NCI-H2081 treated with DMSO at 0.1 percent for 48 hours (cell line): ENCODE measurements around the gene RCCD1.

Experiments
- DNase-seq: peaks from one replicate; lab custom pipeline; 2025; lab: John Stamatoyannopoulos, UW

Gene RCCD1

DNA sequence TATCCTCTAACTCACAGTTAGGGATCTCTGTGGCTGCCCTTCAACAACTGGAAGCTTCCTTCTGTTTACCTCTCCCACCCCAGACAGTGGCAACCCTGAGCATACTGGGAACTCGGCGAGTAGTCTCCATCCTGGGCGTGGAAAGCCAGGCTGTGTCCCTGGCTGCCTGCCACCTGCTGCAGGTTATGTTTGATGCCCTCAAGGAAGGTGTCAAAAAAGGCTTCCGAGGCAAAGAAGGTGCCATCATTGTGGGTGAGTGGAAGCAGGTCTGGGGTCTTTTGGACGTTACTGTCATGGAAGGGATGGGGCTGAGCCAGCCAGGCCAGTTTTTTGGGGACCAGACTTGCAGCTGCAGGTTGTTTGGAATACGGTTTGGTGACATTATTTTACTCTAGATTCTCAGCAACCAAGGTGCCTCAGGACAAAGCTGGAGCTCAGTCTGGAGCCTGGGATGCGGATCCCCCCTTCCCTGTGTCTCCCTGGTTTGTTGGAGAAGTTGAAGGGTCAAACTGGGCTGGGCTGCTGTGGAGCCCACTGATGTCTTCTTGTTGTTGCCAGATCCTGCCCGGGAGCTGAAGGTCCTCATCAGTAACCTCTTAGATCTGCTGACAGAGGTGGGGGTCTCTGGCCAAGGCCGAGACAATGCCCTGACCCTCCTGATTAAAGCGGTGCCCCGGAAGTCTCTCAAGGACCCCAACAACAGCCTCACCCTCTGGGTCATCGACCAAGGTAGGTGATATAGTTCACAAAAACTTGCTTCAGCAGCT, 12.1 kb upstream of the RCCD1 start:
- no peak for DNase-seq

DNA sequence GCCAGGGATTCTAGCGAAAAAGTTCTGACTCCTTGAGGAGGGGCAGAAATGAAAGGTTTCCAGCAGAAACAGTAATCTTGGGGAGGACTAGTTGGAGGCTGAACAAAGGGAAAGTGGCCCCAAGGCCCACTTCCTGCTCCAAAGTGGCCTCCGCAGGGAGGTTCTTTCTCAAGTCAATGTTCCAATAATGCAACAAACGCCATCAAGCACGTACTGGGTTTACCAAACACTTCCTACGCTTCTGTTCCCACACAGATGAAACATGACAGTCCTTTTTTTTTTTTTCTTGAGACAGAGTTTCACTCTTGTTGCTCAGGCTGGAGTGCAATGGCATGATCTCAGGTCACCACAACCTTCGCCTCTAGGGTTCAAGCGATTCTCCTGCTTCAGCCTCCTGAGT, 9.6 kb upstream of the RCCD1 start:
- DNase-seq, result no peak

DNA sequence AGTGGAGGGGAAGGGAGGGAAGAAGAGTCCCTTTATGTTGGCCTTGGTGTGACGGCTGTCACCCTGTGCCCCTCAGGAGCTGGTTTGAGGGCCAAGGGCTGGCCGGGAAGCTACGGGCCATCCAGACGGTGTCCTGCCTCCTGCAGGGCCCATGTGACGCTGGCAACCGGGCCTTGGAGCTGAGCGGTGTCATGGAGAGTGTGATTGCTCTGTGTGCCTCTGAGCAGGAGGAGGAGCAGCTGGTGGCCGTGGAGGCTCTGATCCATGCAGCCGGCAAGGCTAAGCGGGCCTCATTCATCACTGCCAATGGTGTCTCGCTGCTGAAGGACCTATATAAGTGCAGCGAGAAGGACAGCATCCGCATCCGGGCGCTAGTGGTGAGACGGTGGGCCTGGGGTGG, 8.1 kb upstream of the RCCD1 start:
- no peak for DNase-seq

DNA sequence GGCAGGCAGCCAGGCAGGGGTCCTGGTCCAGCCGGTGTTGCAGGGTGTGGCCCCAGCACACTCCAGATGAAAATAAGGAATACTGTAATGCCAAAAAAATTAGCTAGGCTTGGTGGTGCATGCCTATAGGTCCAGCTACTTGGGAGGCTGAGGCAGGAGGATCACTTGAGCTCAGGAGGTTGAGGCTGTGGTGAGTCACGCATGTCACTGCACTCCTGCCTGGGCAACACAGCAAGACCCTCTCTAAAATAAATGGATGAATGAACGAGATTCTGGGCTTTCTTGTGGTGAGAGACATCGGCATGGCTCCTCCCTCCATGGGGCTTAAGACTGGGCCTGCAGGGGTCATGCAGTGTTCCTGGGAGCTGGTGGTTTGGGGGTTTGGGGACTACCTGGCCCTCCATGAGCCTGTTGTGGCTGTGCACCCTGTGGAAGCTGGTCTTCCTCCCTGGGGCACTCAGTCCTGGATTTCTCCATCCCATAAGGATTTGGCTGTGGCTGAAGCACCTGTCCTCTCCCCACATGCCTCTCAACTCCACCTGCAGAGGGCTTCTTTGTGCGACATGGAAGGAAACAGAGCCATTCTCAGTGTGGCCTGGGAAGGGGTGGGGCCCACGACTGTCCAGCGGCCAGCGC, 7.6 kb upstream of the RCCD1 start:
- DNase-seq, result no peak

DNA sequence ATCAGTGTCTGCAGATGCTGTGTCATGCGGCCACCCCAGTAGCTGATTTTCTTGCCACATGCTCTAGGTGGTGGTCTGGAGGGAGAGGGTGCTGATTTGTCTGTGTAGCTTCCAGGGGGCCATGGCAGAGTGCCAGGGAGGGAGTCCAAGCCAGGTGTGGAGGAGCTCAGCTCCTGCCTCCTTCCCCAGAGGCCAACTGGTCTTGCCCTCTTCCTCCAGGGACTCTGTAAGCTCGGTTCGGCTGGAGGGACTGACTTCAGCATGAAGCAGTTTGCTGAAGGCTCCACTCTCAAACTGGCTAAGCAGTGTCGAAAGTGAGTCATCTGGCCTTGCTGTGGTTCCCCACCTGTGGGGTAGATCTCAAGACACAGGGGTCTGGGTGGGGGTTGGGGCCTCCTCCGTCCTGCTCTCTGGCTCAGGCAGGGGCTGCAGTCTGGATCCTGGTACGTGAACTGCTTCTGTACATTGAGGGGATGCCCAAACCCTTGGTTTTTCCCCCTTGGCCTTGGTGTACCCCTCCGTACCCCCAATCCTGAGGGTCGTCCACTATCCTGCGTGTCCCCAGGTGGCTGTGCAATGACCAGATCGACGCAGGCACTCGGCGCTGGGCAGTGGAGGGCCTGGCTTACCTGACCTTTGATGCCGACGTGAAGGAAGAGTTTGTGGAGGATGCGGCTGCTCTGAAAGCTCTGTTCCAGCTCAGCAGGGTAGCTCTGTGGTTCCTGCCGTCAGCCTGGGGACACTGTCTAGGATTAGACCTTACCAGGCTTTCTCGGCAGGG, 6.9 kb upstream of the RCCD1 start:
- DNase-seq, result no peak

DNA sequence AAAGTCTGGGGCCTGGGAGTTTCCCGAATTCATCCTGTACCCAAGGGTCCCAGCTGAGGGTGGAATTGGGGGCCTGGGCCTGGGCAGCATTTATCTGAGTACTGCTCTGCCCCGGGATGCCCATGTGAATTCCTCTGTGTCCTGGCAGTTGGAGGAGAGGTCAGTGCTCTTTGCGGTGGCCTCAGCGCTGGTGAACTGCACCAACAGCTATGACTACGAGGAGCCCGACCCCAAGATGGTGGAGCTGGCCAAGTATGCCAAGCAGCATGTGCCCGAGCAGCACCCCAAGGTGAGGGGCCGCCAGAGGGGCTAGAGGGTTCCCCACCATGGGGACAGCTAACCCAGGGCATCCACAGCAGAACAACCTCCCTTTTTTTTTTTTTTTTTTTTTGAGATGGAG, 6.2 kb upstream of the RCCD1 start:
- no peak for DNase-seq

DNA sequence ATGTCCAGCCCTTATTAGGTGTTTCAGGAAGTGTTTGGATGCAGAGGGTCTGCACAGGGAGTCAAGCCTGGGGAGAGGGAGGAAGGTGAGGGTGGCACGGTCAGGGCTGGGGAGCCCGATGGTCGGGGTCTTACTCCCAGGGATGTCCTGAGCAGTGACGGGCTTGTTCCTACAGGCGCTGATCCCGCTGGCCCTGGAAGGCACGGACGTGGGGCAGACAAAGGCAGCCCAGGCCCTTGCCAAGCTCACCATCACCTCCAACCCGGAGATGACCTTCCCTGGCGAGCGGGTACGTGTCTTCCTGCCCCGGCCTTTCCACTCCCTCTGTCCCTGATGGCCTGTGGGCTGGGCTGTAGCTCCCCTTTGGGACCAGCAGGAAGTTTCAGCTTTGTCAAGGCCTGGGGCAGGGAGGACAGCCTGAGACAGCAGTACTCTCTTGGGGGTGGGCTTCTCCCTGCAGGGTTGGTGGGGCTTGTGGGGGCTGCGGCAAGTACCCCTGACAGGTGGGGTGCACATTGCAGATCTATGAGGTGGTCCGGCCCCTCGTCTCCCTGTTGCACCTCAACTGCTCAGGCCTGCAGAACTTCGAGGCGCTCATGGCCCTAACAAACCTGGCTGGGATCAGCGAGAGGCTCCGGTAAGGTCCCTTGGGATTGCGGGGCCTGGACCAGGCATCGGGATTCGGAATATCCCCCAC, 4.6 kb upstream of the RCCD1 start:
- no peak for DNase-seq

DNA sequence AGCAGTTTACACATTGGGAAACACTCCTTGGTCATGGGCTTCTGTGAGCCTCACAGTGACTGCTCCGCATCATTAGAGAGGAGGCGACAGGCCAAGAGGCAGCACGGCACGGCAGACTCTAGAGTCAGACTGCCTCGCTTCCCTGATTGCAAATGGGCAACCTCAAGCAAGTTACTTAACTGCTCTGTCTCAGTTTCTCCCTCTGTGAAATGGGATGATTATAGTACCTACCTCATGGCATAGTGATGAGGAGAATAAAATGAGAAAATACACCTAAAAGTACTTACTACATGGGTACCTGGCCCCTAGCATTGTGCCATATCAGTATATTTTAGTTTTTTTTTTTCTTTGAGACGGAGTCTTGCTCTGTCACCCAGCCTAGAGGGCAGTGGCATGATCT, 4.0 kb upstream of the RCCD1 start:
- no peak for DNase-seq

DNA sequence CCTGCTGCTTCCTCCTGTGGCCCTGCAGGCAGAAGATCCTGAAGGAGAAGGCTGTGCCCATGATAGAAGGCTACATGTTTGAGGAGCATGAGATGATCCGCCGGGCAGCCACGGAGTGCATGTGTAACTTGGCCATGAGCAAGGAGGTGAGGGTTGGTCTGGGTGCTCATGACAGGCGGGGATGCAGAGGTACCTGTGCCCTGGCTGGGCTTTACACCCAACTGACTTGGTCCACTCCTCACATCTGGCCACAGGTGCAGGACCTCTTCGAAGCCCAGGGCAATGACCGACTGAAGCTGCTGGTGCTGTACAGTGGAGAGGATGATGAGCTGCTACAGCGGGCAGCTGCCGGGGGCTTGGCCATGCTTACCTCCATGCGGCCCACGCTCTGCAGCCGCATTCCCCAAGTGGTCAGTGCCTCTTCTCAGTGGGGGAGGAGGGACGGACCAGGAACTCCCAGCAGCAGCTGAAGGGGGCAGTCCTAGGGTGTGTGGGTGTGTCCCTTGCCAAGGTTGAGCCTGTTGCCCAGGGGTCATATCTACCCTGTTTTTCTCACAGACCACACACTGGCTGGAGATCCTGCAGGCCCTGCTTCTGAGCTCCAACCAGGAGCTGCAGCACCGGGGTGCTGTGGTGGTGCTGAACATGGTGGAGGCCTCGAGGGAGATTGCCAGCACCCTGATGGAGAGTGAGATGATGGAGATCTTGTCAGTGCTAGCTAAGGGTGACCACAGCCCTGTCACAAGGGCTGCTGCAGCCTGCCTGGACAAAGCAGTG, 1.6 kb upstream of the RCCD1 start:
- no peak for DNase-seq

DNA sequence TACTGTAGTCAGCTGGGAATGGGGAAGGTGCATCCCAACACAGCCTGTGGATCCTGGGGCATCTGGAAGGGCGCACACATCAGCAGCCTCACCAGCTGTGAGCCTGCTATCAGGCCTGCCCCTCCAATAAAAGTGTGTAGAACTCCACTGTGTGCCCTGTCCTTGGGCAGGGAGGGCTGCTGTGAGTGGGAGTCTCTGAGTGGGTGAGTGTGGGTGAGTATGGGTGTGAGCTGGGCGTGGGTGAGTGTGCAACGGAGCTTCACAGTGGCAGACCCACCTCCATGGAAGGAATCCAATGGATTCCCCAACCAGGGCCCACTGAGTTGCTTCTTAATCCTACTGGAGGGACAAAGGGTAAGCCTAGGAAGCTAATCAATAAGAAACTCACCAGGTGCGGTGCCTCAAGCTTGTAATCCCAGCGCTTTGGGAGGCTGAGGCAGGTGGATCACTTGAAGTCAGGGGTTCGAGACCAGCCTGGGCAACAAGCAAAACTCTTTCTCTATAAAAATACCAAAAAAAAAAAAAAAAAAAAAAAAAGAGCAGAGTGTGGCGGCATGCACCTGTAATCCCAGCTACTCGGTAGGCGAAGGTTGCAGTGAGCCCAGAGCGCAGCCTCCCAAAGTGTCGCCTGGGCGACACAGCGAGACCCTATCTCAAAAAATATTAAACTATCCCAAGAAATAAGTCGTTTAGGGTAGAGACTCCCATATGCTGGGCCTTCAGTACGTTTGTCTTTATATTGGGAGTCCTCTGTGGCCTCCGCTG, 555 bp upstream of the RCCD1 start:
- DNase-seq, result no peak

DNA sequence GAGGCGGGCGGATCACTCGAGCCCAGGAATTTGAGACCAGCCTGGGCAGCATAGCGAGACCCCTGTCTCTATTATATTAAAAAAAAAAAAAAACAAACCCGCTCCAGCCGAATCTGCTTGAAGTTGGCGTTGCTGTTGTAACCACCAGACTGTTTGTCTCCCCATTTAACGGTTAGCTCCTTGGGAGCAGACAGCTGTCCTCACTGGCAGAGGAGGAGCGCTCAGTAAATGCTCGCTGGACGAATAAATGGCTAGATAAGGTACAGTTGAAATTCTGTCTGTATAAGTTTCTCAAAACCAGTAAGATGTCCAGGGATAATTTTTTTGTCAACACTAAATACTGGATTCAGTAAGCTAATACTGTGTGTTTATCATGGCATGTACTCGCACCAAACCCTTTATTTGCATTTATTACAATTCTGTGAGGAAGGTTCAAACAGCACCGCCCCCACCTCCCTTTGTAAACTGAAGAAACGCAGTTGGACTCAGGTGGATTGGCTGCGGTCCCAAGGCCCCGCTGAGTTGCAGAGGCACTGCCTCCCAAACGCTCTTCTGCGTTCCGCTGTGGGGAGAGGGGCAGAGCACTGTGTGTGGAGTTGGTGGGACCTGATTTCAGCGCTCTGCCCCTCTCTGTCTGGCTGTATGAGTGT, 1.1 kb downstream of the RCCD1 start:
- DNase-seq, result no peak

DNA sequence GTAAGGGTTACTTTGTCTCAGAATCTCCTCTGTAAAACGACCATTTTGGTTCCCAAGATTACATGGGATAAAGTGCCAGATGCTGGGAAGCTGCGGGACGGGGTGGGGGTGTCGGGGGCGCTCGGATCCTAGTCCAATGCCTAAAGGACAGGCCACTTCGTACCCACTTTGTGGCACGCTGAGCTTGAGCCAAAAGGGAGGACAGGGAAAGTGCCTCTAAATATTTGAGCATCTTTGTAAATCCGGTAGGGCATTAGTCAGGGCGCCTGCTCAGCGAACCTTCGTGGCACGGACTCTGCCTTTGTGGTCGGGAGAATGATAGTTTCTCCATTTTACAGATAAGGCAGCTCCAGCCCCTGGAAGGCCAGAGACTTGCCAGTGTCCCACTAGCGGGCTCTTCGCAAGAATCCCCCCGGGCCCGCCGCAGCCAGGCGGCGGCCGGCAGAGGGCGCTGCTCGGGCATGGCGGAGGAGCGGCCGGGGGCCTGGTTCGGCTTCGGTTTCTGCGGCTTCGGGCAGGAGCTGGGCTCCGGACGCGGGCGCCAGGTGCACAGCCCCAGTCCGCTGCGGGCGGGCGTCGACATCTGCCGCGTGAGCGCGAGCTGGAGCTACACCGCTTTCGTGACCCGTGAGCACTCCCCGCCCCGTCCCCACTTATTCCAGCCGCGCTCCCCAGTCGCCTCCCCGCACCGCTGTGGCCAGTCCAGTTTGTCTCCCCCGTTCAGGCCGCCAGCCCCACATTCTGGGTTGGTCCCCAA, 1.8 kb downstream of the RCCD1 start:
- DNase-seq, result peak; percentile 13

DNA sequence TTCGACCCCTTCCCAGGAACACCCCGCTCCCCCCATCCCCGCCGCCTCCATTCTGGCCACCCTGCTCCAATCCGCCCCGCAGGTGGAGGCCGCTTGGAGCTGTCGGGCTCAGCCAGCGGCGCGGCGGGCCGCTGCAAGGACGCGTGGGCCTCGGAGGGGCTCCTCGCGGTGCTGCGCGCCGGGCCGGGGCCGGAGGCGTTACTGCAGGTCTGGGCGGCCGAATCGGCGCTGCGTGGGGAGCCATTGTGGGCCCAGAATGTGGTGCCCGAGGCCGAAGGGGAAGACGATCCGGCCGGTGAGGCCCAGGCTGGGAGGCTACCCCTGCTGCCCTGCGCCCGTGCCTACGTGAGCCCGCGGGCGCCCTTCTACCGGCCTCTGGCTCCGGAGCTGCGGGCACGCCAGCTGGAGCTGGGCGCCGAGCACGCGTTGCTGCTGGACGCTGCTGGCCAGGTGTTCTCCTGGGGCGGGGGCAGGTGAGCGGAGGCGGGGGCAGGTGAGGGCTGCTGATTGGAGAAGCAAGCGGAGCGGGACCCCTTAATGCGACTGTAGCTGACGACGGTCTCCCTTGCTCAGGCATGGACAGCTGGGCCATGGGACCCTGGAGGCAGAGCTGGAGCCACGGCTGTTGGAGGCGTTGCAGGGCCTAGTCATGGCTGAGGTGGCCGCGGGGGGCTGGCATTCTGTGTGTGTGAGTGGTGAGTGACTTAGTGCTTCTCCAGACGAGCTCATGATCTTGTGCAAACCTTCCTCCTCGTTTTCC, 2.5 kb downstream of the RCCD1 start:
- DNase-seq, result no peak

DNA sequence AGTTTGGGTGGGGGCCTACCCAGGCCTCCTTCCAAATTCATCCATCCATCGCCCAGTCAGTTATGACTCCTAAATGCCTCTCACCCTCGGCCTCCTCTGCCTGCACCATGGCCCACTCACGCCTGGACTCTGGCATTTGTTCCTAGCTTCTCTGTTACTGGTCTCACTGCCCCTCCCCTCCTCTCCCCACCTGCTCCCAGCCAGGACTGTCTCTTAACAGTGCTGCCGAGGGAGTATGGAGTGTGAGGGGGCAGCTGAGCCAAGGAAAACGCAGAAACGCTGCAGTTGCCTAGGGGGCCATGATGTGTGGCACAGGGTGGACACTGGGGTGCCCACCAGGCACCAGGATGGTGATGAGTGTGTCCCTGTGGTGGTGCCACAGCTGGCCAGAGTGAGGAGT, 3.1 kb downstream of the RCCD1 start:
- no peak for DNase-seq

DNA sequence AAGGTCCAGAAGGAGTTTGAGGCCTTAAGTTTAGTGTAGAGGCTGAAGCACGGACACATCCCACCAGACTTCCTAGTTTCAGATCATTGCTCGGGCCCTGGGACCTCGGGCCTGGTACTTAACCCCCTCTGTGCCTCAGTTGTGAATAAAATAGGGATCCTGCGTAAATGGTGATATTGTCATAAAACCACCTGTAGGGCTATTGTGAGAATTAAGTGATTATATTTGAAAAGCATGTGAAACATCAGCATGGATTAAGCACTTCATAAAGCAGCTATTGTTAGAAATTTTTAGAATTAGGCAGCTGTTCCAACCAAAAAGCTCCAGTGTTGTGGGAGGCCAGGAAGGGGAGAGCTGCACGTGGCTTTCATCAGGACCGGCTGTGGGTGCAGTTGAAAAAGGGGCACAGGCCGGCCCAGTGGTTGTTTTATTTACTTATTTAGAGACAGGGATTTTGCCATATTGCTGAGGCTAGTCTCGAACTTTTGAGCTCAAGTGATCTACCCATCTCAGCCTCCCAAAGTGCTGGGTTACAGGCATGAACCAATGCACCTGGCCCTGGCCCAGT, 4.4 kb downstream of the RCCD1 start:
- DNase-seq, result no peak

DNA sequence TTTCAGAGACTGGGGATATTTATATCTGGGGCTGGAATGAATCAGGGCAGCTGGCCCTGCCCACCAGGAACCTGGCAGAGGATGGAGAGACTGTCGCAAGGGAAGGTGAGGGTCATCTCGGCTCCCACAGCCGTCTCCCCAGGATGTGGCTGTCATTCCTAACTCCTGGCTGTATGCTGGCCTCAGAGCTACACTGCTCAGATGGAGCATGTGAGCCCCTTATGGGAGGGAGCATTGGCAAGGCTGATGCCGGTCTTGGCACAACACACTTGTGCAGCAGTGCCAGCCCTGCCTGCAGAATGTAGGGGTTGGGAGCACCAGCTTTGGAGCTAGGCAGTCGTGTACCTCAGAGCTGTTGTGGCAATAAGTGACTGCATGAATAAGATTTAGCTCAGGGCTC, 5.2 kb downstream of the RCCD1 start:
- no peak for DNase-seq

DNA sequence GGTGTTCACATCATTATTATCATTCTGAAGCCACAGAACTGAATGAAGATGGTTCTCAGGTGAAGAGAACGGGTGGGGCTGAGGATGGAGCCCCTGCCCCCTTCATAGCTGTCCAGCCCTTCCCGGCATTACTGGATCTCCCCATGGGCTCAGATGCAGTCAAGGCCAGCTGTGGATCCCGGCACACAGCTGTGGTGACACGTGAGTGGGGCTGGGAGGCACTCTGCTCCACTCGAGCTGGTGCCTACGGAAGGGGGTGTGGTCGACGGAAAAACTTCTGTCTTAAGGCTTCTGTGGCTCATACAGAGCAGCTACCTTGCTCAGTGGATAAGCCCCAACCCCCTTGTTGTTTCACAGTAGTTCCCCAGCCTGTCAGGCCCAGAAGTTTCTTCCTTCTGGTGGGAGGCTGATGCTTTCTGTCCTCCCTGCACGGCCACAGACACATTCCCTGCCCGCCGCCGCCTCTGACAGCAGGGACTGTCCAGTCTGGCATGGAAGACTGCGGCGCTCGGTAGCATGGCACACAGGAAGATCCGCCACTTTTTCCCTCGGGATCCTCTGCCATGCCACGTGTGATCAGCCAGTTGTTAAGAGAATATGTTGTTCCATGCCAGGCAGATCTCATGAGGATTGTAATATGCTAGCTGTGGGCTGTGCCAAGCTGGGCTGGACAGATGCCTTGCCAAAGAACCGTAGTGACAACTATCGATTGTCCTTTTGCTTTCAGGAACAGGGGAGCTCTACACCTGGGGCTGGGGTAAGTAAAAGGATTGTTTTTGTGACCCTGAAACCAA, 5.8 kb downstream of the RCCD1 start:
- no peak for DNase-seq

DNA sequence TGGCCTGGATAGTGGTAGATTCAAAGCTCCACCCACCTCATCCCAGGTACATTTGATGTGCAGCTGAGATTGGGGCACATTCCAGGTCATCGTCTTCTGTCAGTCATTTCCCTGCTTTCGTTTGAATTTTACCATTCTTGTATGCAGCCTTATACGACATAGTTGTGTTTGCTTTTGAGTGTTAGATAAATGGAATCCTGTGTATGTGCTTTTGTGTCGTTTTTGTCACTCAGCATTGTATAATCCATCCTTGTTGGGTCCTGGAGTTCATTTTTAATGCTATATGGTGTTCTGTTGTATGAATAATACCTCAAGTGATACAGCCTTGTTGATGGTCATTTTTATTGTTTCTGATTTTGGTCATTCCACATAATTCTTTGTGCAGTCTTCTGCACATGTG, 7.3 kb downstream of the RCCD1 start:
- no peak for DNase-seq
